Measurements from ENCODE around the gene LLPH. TPM values are rescaled to one million over a fixed set of nuclear protein-coding genes. Genes with fewer than 3 reads are reported as not detected.

Gene LLPH
- polyA plus RNA-seq, 1 of the 3 experiments (the other 2 are of a cell fraction) = 7.4 TPM

DNA sequence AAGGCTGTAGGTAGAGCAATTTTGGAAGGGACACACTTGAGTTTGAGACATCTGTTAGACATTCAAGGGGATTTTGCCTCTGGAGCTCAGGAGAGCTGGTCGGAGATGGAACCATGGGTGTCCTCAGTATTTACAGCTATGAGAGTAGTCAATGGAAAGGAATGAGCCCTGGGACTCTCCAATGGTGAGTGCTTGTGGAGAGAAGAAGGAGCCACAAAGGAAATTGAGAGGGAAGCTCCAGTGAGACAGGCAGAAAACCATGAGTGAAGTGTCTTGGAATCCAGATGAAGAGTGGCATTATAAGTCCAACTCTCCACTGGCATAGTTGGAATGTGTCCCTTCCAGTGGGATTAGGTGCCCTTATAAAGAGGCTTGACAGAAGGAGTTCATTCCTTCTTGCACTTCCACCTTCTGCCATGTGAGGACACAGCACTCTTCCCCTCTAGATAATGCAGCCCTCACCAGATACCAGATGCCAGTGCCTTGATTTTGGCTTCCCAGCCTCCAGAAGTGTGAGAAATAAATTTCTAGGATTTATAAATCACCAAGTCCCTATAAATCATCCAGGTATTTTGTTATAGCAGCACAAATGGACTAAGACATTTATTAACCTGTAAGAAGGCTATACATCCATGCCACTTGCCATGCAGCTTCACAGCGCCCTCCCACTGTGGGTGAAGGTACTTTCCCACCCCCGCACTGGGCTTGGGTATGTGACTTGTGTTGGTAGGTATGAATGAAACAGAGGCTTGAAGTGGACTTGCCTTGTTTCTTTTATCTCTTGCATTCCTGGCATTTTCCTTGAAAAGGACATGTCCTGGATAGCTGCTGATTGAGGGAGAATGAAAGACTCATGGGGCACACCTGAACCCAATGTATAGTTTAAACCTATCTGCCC is 27.3 kb downstream of the LLPH start:
- H3K27me3 ChIP-seq (ENCODE audit: insufficient read depth) = no peaks in the 10 kb centered on the region
- no peak overlapping the region for H3K9ac ChIP-seq
- H3K36me3 ChIP-seq (replicated peaks in 1 of 2; ENCODE audit: control insufficient read depth in 1 of 2, insufficient read depth in 2 of 2, low read length in 1 of 2) = no peaks in the 10 kb centered on the region
- H4K20me1 ChIP-seq (ENCODE audit: insufficient read depth) = no peaks in the 10 kb centered on the region
- no peaks in the 10 kb centered on the region; a peak in 2 of 4 replicates for H3K4me1 ChIP-seq (ENCODE audit: control insufficient read depth in 1 of 2, insufficient read depth in 2 of 2, low read depth in 1 of 2, low read length in 1 of 2)
- WGBS (ENCODE audit: low lambda C conversion rate) = 17% methylated on average over 3 of the region's 3 CpGs
- H3K9me2 ChIP-seq = no peaks in the 10 kb centered on the region
- no peak overlapping the region for H3K4me3 ChIP-seq (ENCODE audit: low read depth in 2 of 2, low read length in 1 of 2)
- no peak overlapping the region for H3K4me2 ChIP-seq
- no peaks in the 10 kb centered on the region; the same call in 1 of the 2 replicates for H3K9me3 ChIP-seq
- H2AFZ ChIP-seq (ENCODE audit: low read depth) = no peak overlapping the region
- no peaks in the 10 kb centered on the region; the same call in 1 of the 2 replicates for H3K79me2 ChIP-seq (ENCODE audit: insufficient read depth)
- DNase-seq = no peak
- H3F3A ChIP-seq (replicated peaks; ENCODE audit: insufficient read depth) = peaks cover 6% of the 10 kb centered on the region
- no peak overlapping the region for H3K27ac ChIP-seq (ENCODE audit: low read depth in 2 of 2, low read length in 1 of 2)
- ChIA-PET POLR2A (no interaction called here), CTCF (interaction anchor here (0.8 kb wide), 1 partner anchor 1212 kb away, joined by 3 read pairs; no protein-coding TSS in a partner anchor)
- no peak for TF ChIP-seq GABPA (IDR thresholded peaks at IDR 0.05; ENCODE audit: low read depth)
- TF ChIP-seq, protein P1, sequence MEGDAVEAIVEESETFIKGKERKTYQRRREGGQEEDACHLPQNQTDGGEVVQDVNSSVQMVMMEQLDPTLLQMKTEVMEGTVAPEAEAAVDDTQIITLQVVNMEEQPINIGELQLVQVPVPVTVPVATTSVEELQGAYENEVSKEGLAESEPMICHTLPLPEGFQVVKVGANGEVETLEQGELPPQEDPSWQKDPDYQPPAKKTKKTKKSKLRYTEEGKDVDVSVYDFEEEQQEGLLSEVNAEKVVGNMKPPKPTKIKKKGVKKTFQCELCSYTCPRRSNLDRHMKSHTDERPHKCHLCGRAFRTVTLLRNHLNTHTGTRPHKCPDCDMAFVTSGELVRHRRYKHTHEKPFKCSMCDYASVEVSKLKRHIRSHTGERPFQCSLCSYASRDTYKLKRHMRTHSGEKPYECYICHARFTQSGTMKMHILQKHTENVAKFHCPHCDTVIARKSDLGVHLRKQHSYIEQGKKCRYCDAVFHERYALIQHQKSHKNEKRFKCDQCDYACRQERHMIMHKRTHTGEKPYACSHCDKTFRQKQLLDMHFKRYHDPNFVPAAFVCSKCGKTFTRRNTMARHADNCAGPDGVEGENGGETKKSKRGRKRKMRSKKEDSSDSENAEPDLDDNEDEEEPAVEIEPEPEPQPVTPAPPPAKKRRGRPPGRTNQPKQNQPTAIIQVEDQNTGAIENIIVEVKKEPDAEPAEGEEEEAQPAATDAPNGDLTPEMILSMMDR (IDR thresholded peaks at IDR 0.05) = peak; percentile 31; the same call in 1 of the 2 replicates

GRCh38 chr12:66092559-66093269 is 37.8 kb downstream of the LLPH start:
- H3K4me3 ChIP-seq (ENCODE audit: low read depth in 2 of 2, low read length in 1 of 2) = peak overlapping the region; percentile 2 to 9; a peak in 2 of 4 replicates
- H3K36me3 ChIP-seq (replicated peaks in 1 of 2; ENCODE audit: control insufficient read depth in 1 of 2, insufficient read depth in 2 of 2, low read length in 1 of 2) = no peaks in the 10 kb centered on the region
- peak overlapping the region; percentile 7; the same call in 1 of the 2 replicates for H3K9ac ChIP-seq
- H3K9me2 ChIP-seq = no peaks in the 10 kb centered on the region
- peaks cover 0 to 21% of the 10 kb centered on the region in 2 experiments; a peak in 2 of 4 replicates for H3K4me1 ChIP-seq (ENCODE audit: control insufficient read depth in 1 of 2, insufficient read depth in 2 of 2, low read depth in 1 of 2, low read length in 1 of 2)
- peak overlapping the region; percentile 72 to 75 for H3K27ac ChIP-seq (ENCODE audit: low read depth in 2 of 2, low read length in 1 of 2)
- ChIA-PET CTCF (no interaction called here), POLR2A (no interaction called here)
- peak overlapping the region; percentile 27 for H3K4me2 ChIP-seq
- TF ChIP-seq NFIC (IDR thresholded peaks at IDR 0.05; ENCODE audit: borderline replicate concordance) = peak; percentile 66
- TF ChIP-seq PBX3 (IDR thresholded peaks at IDR 0.05) = peak; percentile 58; the same call in 1 of the 2 replicates
- 0 out of 2 replicates have a peak, but pooled peaks have one; percentile 36 for TF ChIP-seq MEF2A (IDR thresholded peaks at IDR 0.05; ENCODE audit: borderline replicate concordance, low read depth)
- TF ChIP-seq TEAD4 (IDR thresholded peaks at IDR 0.05; ENCODE audit: borderline replicate concordance, insufficient read depth) = no peak
- peak; percentile 55; the same call in 1 of the 2 replicates for TF ChIP-seq TCF12 (IDR thresholded peaks at IDR 0.05)
- TF ChIP-seq EP300 (IDR thresholded peaks at IDR 0.05; ENCODE audit: borderline replicate concordance in 1 of 2, low read depth in 1 of 2, low read length in 1 of 2) = 0 out of 4 replicates have a peak, but pooled peaks of 1 of the 2 experiments have one; percentile 51
- TF ChIP-seq SIN3A (IDR thresholded peaks at IDR 0.05; ENCODE audit: borderline replicate concordance, low read depth, low read length) = no peak
- TF ChIP-seq JUND (IDR thresholded peaks at IDR 0.05) = peak; percentile 47; the same call in 1 of the 2 replicates
- TF ChIP-seq, protein P2, sequence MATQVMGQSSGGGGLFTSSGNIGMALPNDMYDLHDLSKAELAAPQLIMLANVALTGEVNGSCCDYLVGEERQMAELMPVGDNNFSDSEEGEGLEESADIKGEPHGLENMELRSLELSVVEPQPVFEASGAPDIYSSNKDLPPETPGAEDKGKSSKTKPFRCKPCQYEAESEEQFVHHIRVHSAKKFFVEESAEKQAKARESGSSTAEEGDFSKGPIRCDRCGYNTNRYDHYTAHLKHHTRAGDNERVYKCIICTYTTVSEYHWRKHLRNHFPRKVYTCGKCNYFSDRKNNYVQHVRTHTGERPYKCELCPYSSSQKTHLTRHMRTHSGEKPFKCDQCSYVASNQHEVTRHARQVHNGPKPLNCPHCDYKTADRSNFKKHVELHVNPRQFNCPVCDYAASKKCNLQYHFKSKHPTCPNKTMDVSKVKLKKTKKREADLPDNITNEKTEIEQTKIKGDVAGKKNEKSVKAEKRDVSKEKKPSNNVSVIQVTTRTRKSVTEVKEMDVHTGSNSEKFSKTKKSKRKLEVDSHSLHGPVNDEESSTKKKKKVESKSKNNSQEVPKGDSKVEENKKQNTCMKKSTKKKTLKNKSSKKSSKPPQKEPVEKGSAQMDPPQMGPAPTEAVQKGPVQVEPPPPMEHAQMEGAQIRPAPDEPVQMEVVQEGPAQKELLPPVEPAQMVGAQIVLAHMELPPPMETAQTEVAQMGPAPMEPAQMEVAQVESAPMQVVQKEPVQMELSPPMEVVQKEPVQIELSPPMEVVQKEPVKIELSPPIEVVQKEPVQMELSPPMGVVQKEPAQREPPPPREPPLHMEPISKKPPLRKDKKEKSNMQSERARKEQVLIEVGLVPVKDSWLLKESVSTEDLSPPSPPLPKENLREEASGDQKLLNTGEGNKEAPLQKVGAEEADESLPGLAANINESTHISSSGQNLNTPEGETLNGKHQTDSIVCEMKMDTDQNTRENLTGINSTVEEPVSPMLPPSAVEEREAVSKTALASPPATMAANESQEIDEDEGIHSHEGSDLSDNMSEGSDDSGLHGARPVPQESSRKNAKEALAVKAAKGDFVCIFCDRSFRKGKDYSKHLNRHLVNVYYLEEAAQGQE (IDR thresholded peaks at IDR 0.05; ENCODE audit: low read depth, low read length) = 0 out of 2 replicates have a peak, but pooled peaks have one; percentile 9
- TF ChIP-seq TAF1 (IDR thresholded peaks at IDR 0.05; ENCODE audit: borderline replicate concordance, low read depth, low read length) = no peak
- TF ChIP-seq FOSL2 (IDR thresholded peaks at IDR 0.05; ENCODE audit: borderline replicate concordance, low read depth) = 0 out of 2 replicates have a peak, but pooled peaks have one; percentile 27
- WGBS (ENCODE audit: low lambda C conversion rate) = 0% methylated on average over 1 of the region's 1 CpG
- H3K9me3 ChIP-seq = 0 out of 2 replicates have a peak, but pooled peaks cover 4% of the 10 kb centered on the region
- H2AFZ ChIP-seq (ENCODE audit: low read depth) = 0 out of 2 replicates have a peak overlapping the region, but pooled peaks have one; percentile 44
- H3K79me2 ChIP-seq (ENCODE audit: insufficient read depth) = no peaks in the 10 kb centered on the region
- no peaks in the 10 kb centered on the region for H4K20me1 ChIP-seq (ENCODE audit: insufficient read depth)
- no peaks in the 10 kb centered on the region for H3K27me3 ChIP-seq (ENCODE audit: insufficient read depth)
- no peak for DNase-seq
- peaks cover 23% of the 10 kb centered on the region for H3F3A ChIP-seq (replicated peaks; ENCODE audit: insufficient read depth)

Data from SK-N-SH (cell line).